ENCODE measurements around the gene NRAP. TPM values are rescaled to one million over a fixed set of nuclear protein-coding genes. Genes with fewer than 3 reads are reported as not detected.

Gene NRAP
- total RNA-seq, 1 experiment from 2014 or later: not detected

DNA sequence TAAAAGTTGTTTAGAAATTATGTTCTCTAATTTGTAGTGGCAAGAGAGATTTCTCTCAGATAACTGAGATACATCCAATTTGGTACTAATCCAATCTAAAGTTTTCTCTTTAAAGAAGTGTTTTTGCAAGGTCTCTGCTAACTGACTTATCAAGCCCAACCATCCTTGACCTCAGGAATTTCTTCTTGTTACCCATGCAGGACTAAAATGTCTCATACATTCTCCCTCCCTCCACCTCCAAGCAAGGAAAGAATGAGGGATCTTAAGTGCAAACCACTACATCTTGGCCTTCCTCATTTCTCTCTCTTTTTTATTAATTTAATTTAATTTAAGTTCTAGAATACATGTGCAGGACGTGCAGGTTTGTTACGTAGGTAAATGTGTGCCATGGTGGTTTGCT is 12.8 kb downstream of the NRAP start:
- Histone ChIP-seq H3T11ph (ENCODE audit: low read length) (no peak overlapping the region), H2BK120ac (ENCODE audit: low read depth, low read length, poor library complexity, severe bottlenecking) (no peak overlapping the region), H3K18ac (ENCODE audit: insufficient read length, low read depth, low read length) (no peak overlapping the region), H4K5ac (ENCODE audit: insufficient read length, low read depth, low read length) (no peak overlapping the region), H3K4me2 (ENCODE audit: insufficient read depth, insufficient read length, low read length) (no peak overlapping the region), H4K8ac (replicated peaks; ENCODE audit: insufficient read length, low read depth, low read length) (no peak overlapping the region), H2AFZ (ENCODE audit: low read length) (no peak overlapping the region), H2BK12ac (ENCODE audit: insufficient read length, low read depth, low read length) (no peak overlapping the region), H3K9ac (ENCODE audit: extremely low read depth, insufficient read length, low read length) (no peak overlapping the region), H3K27ac (ENCODE audit: insufficient read length, low read depth, low read length) (no peak overlapping the region), H3K9me3 (ENCODE audit: control insufficient read depth, low read depth, low read length) (no peaks in the 10 kb centered on the region), H3K79me2 (ENCODE audit: insufficient read depth, low read length) (no peaks in the 10 kb centered on the region), H4K91ac (ENCODE audit: insufficient read length, low read depth, low read length) (no peak overlapping the region), H3K56ac (ENCODE audit: insufficient read length, low read depth, low read length) (no peak overlapping the region), H2BK5ac (ENCODE audit: insufficient read length, low read length) (no peak overlapping the region), H3K14ac (ENCODE audit: insufficient read depth, low read length) (no peak overlapping the region), H3K23me2 (ENCODE audit: insufficient read length, low read depth, low read length, poor library complexity, severe bottlenecking) (no peaks in the 10 kb centered on the region), H2AK5ac (ENCODE audit: insufficient read length, low read length) (no peak overlapping the region), H3K4me1 (ENCODE audit: insufficient read depth, low read length) (no peaks in the 10 kb centered on the region), H3K4ac (ENCODE audit: low read depth, low read length) (no peak overlapping the region), H3K79me1 (ENCODE audit: insufficient read depth, low read depth, low read length, poor library complexity, severe bottlenecking) (no peaks in the 10 kb centered on the region), H3K23ac (ENCODE audit: insufficient read length, low read depth, low read length) (no peak overlapping the region), H4K20me1 (ENCODE audit: control insufficient read depth, insufficient read depth, insufficient read length) (no peaks in the 10 kb centered on the region), H3K27me3 (ENCODE audit: insufficient read depth, low read length) (no peaks in the 10 kb centered on the region), H2BK20ac (ENCODE audit: low read depth, low read length, poor library complexity, severe bottlenecking) (no peak overlapping the region), H2BK15ac (ENCODE audit: low read depth, low read length) (no peak overlapping the region)
- DNase-seq: no peak
- no CpG with 5 or more reads among the region's 2 CpGs for WGBS (ENCODE audit: extremely low coverage, insufficient read length, low lambda C conversion rate)
- Mint-ChIP-seq H3K27me3 (ENCODE audit: low read depth) (peaks cover 7% of the 10 kb centered on the region), H3K36me3 (ENCODE audit: insufficient read depth in 1 of 3, low read depth in 3 of 3) (no peaks in the 10 kb centered on the region), H3K4me3 (no peak overlapping the region), H3K9me3 (no peaks in the 10 kb centered on the region), H3K4me1 (0 out of 4 replicates have a peak, but pooled peaks cover 0 to 3% of the 10 kb centered on the region in 2 experiments), H3K27ac (no peak overlapping the region)
- TF ChIP-seq, protein P1, sequence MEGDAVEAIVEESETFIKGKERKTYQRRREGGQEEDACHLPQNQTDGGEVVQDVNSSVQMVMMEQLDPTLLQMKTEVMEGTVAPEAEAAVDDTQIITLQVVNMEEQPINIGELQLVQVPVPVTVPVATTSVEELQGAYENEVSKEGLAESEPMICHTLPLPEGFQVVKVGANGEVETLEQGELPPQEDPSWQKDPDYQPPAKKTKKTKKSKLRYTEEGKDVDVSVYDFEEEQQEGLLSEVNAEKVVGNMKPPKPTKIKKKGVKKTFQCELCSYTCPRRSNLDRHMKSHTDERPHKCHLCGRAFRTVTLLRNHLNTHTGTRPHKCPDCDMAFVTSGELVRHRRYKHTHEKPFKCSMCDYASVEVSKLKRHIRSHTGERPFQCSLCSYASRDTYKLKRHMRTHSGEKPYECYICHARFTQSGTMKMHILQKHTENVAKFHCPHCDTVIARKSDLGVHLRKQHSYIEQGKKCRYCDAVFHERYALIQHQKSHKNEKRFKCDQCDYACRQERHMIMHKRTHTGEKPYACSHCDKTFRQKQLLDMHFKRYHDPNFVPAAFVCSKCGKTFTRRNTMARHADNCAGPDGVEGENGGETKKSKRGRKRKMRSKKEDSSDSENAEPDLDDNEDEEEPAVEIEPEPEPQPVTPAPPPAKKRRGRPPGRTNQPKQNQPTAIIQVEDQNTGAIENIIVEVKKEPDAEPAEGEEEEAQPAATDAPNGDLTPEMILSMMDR (conservative IDR thresholded peaks at IDR 0.05): no peak

Data from H9 (cell line).